Fibroblast of lung (primary cell): ENCODE data around the gene MAP4K4. TPM values are rescaled to one million over a fixed set of nuclear protein-coding genes. Genes with fewer than 3 reads are reported as not detected.

Source experiments
- DNase-seq, 2 donors: peaks; one replicate each; pipeline versions ENCODE4 v3.0.0 to v3.0.0-alpha.2; 2010; ENCODE audit warnings: low read depth in 2 of 2
- H2AFZ ChIP-seq: 2 replicates; pipeline ENCODE4 v1.5.1; 2012; ENCODE audit warnings: low read length, control low read depth, inconsistent platforms
- H3K27ac ChIP-seq: 2 replicates; pipeline ENCODE4 v1.5.1; 2011; ENCODE audit warnings: low read length, control low read depth; ENCODE audit not compliant: insufficient read depth
- H3K27me3 ChIP-seq: 2 replicates; pipeline ENCODE4 v1.5.1; 2011; ENCODE audit warnings: mild to moderate bottlenecking, low read length; ENCODE audit not compliant: control insufficient read depth, insufficient read depth
- H3K36me3 ChIP-seq: 2 replicates; pipeline ENCODE4 v1.5.1; 2011; ENCODE audit warnings: low read length; ENCODE audit not compliant: control insufficient read depth, insufficient read depth
- H3K4me1 ChIP-seq: 2 replicates; pipeline ENCODE4 v1.5.1; 2011; ENCODE audit warnings: low read length; ENCODE audit not compliant: control insufficient read depth, insufficient read depth; ENCODE audit errors: extremely low read depth
- H3K4me2 ChIP-seq: 2 replicates; pipeline ENCODE4 v1.5.1; 2011; ENCODE audit warnings: low read length, control low read depth; ENCODE audit not compliant: insufficient read depth; ENCODE audit errors: extremely low read depth
- H3K4me3 ChIP-seq, 4 experiments: fragments of 200-600 bp in 1 of 4; sonication (generic) in 1 of 4; replicated peaks in 1 of 4; 2 replicates each; pipeline ENCODE4 v1.5.1; 2011 to 2016; ENCODE audit warnings: low read length in 4 of 4, low read depth in 3 of 4, mild to moderate bottlenecking in 3 of 4, control low read depth in 2 of 4, inconsistent platforms in 1 of 4, mixed read lengths in 1 of 4; ENCODE audit not compliant: insufficient read depth in 1 of 4; ENCODE audit errors: control extremely low read depth in 1 of 4
- H3K79me2 ChIP-seq: 2 replicates; pipeline ENCODE4 v1.5.1; 2012; ENCODE audit warnings: mild to moderate bottlenecking, low read length, inconsistent platforms; ENCODE audit not compliant: control insufficient read depth, insufficient read depth
- H3K9ac ChIP-seq: 2 replicates; pipeline ENCODE4 v1.5.1; 2011; ENCODE audit warnings: mild to moderate bottlenecking, low read length, control low read depth; ENCODE audit not compliant: insufficient read depth
- H3K9me3 ChIP-seq: 2 replicates; pipeline ENCODE4 v1.5.1; 2012; ENCODE audit warnings: low read depth, low read length; ENCODE audit not compliant: control insufficient read depth, insufficient read depth
- H4K20me1 ChIP-seq: 2 replicates; pipeline ENCODE4 v1.5.1; 2011; ENCODE audit warnings: low read length; ENCODE audit not compliant: control insufficient read depth, insufficient read depth; ENCODE audit errors: extremely low read depth
- CTCF ChIP-seq, 2 donors: IDR thresholded peaks in 1 of 2; conservative IDR thresholded peaks in 1 of 2; 1 replicate in 1 of 2; 2 replicates in 1 of 2; pipeline ENCODE4 v1.5.1; 2011 to 2012; ENCODE audit warnings: low read length in 2 of 2, control low read depth in 1 of 2, inconsistent platforms in 1 of 2, low read depth in 1 of 2, mild to moderate bottlenecking in 1 of 2
- EZH2 ChIP-seq: IDR thresholded peaks from 2 replicates; pipeline ENCODE4 v1.5.1; 2012; ENCODE audit warnings: low read length, control low read depth, mild to moderate bottlenecking; ENCODE audit errors: missing control alignments
- polyA plus RNA-seq, 2 donors: library from polyadenylated mRNA; depleted of rRNA in 1 of 2; stranded (reverse) in 1 of 2; unstranded in 1 of 2; fragments of >200 nt; gene quantifications; 2 replicates each; pipeline ENCODE4 v1.2.1, GENCODE V29; 2011 to 2012; ENCODE audit warnings: missing spikeins in 1 of 2
- total RNA-seq: library from RNA; depleted of rRNA; stranded (reverse); fragments of >200 nt; gene quantifications from 2 replicates; pipeline ENCODE4 v1.2.1, GENCODE V29; 2014

MAP4K4 gene
- total and polyA plus RNA-seq, 2 donors (not counting 1 experiment from before 2014, with no cell fraction given): 113 to 164 TPM

DNA sequence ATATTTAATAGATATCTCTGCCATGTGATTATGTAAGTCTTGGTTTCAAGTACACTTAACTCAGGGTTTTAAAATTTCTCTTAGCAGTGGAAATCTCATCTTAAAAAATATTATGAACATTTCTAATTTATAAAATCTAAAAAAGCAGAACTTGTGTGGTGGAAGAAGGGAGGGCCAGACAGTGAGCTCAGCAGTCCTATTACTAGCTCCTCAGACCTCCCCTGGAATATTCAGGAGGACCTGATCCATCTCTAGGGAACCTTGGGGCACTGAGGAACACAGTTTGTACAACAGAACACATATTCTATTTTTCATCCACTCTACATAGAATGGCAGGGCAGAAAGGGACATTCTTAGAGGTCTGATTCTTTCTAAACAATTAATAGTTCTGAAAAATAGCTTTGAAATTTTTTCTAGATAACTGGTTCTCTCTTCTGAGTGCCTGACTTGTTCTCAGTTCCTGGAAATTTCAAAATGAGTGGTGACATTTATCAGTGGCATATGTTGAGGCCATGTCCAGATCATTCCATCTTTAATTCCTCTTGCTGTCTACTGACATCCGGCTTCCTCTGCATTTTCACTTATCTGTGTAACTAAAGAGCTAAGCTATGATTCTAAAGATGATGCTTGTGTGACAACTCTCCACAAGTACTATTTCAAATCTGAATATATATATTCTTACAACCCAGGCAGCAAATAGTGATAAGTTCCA is 8.2 kb upstream of the MAP4K4 start:
- Histone ChIP-seq H3K4me3 (no peak overlapping the region), H3K27ac (no peak overlapping the region), H3K79me2 (no peaks in the 10 kb centered on the region), H3K4me1 (no peaks in the 10 kb centered on the region), H3K27me3 (no peaks in the 10 kb centered on the region), H3K4me2 (no peak overlapping the region), H4K20me1 (no peaks in the 10 kb centered on the region), H2AFZ (no peak overlapping the region), H3K9me3 (no peaks in the 10 kb centered on the region), H3K36me3 (no peaks in the 10 kb centered on the region), H3K9ac (no peak overlapping the region)
- TF ChIP-seq CTCF (conservative IDR thresholded peaks at IDR 0.05 in 1 of 2, IDR thresholded peaks at IDR 0.05 in 1 of 2; ENCODE audit: low read depth in 1 of 2, low read length in 2 of 2): no peak
- TF ChIP-seq EZH2: no peak
- DNase-seq: no peak

- DNase-seq: no peak
These were observed 6.9 kb upstream of the MAP4K4 start for GRCh38 chr2:101690547-101691152.

More at GRCh38 chr2:101690547-101691152, 6.9 kb upstream of the MAP4K4 start:
- Histone ChIP-seq H3K36me3 (no peaks in the 10 kb centered on the region), H3K27me3 (no peaks in the 10 kb centered on the region), H4K20me1 (no peaks in the 10 kb centered on the region), H3K9me3 (no peaks in the 10 kb centered on the region), H3K4me1 (no peaks in the 10 kb centered on the region), H3K4me3 (no peak overlapping the region), H3K79me2 (no peaks in the 10 kb centered on the region), H3K4me2 (no peak overlapping the region), H2AFZ (no peak overlapping the region), H3K27ac (no peak overlapping the region), H3K9ac (no peak overlapping the region)
- no peak for TF ChIP-seq CTCF (conservative IDR thresholded peaks at IDR 0.05 in 1 of 2, IDR thresholded peaks at IDR 0.05 in 1 of 2; ENCODE audit: low read depth in 1 of 2, low read length in 2 of 2)
- no peak for TF ChIP-seq EZH2
